ENCODE results near the gene ITPR1.
A peak's percentile ranks its signal among the peaks of the same experiment; 100 is the strongest.

Gene ITPR1

GRCh38 chr3:4529876-4530588, 36.9 kb downstream of the ITPR1 start:
- no peak for DNase-seq
- no peak overlapping the region for H3K4me3 ChIP-seq (ENCODE audit: low read length)
- no CpG with 5 or more reads among the region's 7 CpGs for WGBS (ENCODE audit: extremely low coverage, insufficient coverage, low lambda C conversion rate)

GRCh38 chr3:4531478-4532025, 38.4 kb downstream of the ITPR1 start:
- Histone ChIP-seq H3K27me3 (ENCODE audit: insufficient read depth, low read length, poor library complexity) (no peaks in the 10 kb centered on the region), H3K23ac (ENCODE audit: low read length) (no peak overlapping the region), H3K9ac (ENCODE audit: low read length) (no peak overlapping the region), H3K79me1 (ENCODE audit: low read length) (no peaks in the 10 kb centered on the region), H3K56ac (ENCODE audit: low read length) (no peak overlapping the region), H4K5ac (ENCODE audit: low read length) (no peak overlapping the region), H3K4me2 (ENCODE audit: low read length) (no peak overlapping the region), H3K27ac (ENCODE audit: low read depth, low read length) (no peak overlapping the region), H2BK5ac (ENCODE audit: low read length) (no peak overlapping the region), H3K18ac (ENCODE audit: low read length) (no peak overlapping the region), H2BK120ac (ENCODE audit: low read depth, low read length) (no peak overlapping the region), H3K4me1 (ENCODE audit: control insufficient read depth, low read depth, low read length) (peaks cover 14% of the 10 kb centered on the region), H4K8ac (ENCODE audit: low read depth, low read length) (no peak overlapping the region), H3K36me3 (ENCODE audit: control insufficient read depth, insufficient read depth, low read length) (no peaks in the 10 kb centered on the region), H3K79me2 (ENCODE audit: control insufficient read depth, insufficient read depth, low read length) (no peaks in the 10 kb centered on the region), H3K4me3 (ENCODE audit: low read length) (no peak overlapping the region), H2BK15ac (replicated peaks; ENCODE audit: low read depth) (no peak overlapping the region), H2AK5ac (ENCODE audit: low read length) (no peak overlapping the region), H3K4ac (ENCODE audit: low read depth, low read length) (no peak overlapping the region)
- peak; percentile 43 for DNase-seq

More at GRCh38 chr3:4529876-4530588, 36.9 kb downstream of the ITPR1 start:
- H3K18ac ChIP-seq (ENCODE audit: low read length): no peak overlapping the region
- H3K79me2 ChIP-seq (ENCODE audit: control insufficient read depth, insufficient read depth, low read length): no peaks in the 10 kb centered on the region
- no peaks in the 10 kb centered on the region for H3K27me3 ChIP-seq (ENCODE audit: insufficient read depth, low read length, poor library complexity)
- no peak overlapping the region for H3K4ac ChIP-seq (ENCODE audit: low read depth, low read length)
- H4K8ac ChIP-seq (ENCODE audit: low read depth, low read length): no peak overlapping the region
- no peak overlapping the region for H3K23ac ChIP-seq (ENCODE audit: low read length)
- no peak overlapping the region for H2BK5ac ChIP-seq (ENCODE audit: low read length)
- no peak overlapping the region for H2BK120ac ChIP-seq (ENCODE audit: low read depth, low read length)
- no peak overlapping the region for H4K5ac ChIP-seq (ENCODE audit: low read length)
- no peaks in the 10 kb centered on the region for H3K36me3 ChIP-seq (ENCODE audit: control insufficient read depth, insufficient read depth, low read length)
- no peak overlapping the region for H3K9ac ChIP-seq (ENCODE audit: low read length)
- H3K79me1 ChIP-seq (ENCODE audit: low read length): no peaks in the 10 kb centered on the region
- H3K4me1 ChIP-seq (ENCODE audit: control insufficient read depth, low read depth, low read length): peaks cover 14% of the 10 kb centered on the region
- H3K4me2 ChIP-seq (ENCODE audit: low read length): no peak overlapping the region
- H3K56ac ChIP-seq (ENCODE audit: low read length): no peak overlapping the region
- H2BK15ac ChIP-seq (replicated peaks; ENCODE audit: low read depth): no peak overlapping the region
- no peak overlapping the region for H2AK5ac ChIP-seq (ENCODE audit: low read length)
- no peak overlapping the region for H3K27ac ChIP-seq (ENCODE audit: low read depth, low read length)

- Histone ChIP-seq H3K4me1 (ENCODE audit: control insufficient read depth, low read depth, low read length) (peaks cover 14% of the 10 kb centered on the region), H3K4me3 (ENCODE audit: low read length) (no peak overlapping the region), H3K27ac (ENCODE audit: low read depth, low read length) (no peak overlapping the region), H3K79me1 (ENCODE audit: low read length) (no peaks in the 10 kb centered on the region), H3K23ac (ENCODE audit: low read length) (no peak overlapping the region), H2BK15ac (replicated peaks; ENCODE audit: low read depth) (no peak overlapping the region), H3K36me3 (ENCODE audit: control insufficient read depth, insufficient read depth, low read length) (no peaks in the 10 kb centered on the region), H4K5ac (ENCODE audit: low read length) (no peak overlapping the region), H2BK120ac (ENCODE audit: low read depth, low read length) (no peak overlapping the region), H3K56ac (ENCODE audit: low read length) (no peak overlapping the region), H2AK5ac (ENCODE audit: low read length) (no peak overlapping the region), H3K4me2 (ENCODE audit: low read length) (no peak overlapping the region), H2BK5ac (ENCODE audit: low read length) (no peak overlapping the region), H4K8ac (ENCODE audit: low read depth, low read length) (no peak overlapping the region), H3K9ac (ENCODE audit: low read length) (no peak overlapping the region), H3K79me2 (ENCODE audit: control insufficient read depth, insufficient read depth, low read length) (no peaks in the 10 kb centered on the region), H3K18ac (ENCODE audit: low read length) (peak overlapping the region; percentile 20), H3K4ac (ENCODE audit: low read depth, low read length) (no peak overlapping the region), H3K27me3 (ENCODE audit: insufficient read depth, low read length, poor library complexity) (no peaks in the 10 kb centered on the region)
- DNase-seq: peak; percentile 47
- no CpG with 5 or more reads among the region's 11 CpGs for WGBS (ENCODE audit: extremely low coverage, insufficient coverage, low lambda C conversion rate)
Measured at GRCh38 chr3:4532535-4533112, 39.5 kb downstream of the ITPR1 start.

DNA sequence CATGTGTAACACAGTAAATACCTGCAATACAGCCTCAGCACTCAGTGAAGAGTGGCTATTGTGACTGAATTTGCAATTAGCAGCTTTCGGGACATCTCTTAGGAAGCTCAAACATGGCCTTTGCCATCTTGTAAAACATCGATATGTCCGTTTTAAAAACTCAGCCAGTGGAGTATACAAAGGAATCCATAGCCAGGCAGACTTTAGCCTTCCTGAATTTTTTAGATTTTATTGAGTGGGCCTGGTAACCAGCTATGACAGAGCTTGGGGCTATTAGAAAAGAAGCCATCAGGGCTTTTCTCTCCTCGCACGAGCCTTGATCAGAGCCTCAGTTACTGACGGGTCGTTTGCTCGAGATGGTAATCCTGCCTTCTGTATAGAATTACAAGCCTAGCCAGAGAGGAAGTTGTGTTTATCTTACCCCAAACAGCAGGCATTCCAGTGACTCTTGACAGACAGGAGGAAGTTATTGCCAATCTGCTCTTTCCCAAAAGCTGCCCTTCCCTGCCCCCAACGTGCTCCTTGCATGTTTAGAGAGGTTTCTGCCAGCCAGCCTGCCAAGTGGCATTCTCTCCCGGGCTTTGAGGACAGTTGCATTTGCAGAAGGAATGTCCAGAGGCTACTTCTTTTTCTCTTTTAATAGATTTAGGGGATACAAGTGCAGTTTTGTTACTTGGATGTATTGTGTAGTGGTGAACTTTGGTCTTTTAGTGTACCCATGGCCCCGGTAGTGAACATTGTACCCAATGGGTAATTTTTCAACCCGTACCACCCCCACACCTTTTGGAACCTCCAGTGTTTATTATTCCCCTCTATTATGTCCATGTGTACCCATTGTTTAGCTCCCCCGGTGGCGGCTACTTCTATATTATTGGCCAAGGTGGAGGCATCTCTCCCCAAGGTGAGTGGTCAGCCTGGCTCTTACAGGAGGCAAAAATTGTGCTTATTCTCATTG, 40.6 kb downstream of the ITPR1 start:
- Histone ChIP-seq H3K4me1 (ENCODE audit: control insufficient read depth, low read depth, low read length) (peaks cover 14% of the 10 kb centered on the region), H3K27ac (ENCODE audit: low read depth, low read length) (peak overlapping the region; percentile 55), H3K79me1 (ENCODE audit: low read length) (no peaks in the 10 kb centered on the region), H3K4me2 (ENCODE audit: low read length) (no peak overlapping the region), H2BK15ac (replicated peaks; ENCODE audit: low read depth) (peak overlapping the region; percentile 87), H3K79me2 (ENCODE audit: control insufficient read depth, insufficient read depth, low read length) (no peaks in the 10 kb centered on the region), H3K9ac (ENCODE audit: low read length) (peak overlapping the region; percentile 25), H3K4ac (ENCODE audit: low read depth, low read length) (no peak overlapping the region), H3K56ac (ENCODE audit: low read length) (peak overlapping the region; percentile 65), H4K5ac (ENCODE audit: low read length) (no peak overlapping the region), H3K27me3 (ENCODE audit: insufficient read depth, low read length, poor library complexity) (no peaks in the 10 kb centered on the region), H3K18ac (ENCODE audit: low read length) (peak overlapping the region; percentile 20), H3K23ac (ENCODE audit: low read length) (no peak overlapping the region), H3K36me3 (ENCODE audit: control insufficient read depth, insufficient read depth, low read length) (no peaks in the 10 kb centered on the region), H2BK5ac (ENCODE audit: low read length) (peak overlapping the region; percentile 45), H4K8ac (ENCODE audit: low read depth, low read length) (no peak overlapping the region), H2BK120ac (ENCODE audit: low read depth, low read length) (peak overlapping the region; percentile 49), H3K4me3 (ENCODE audit: low read length) (no peak overlapping the region), H2AK5ac (ENCODE audit: low read length) (peak overlapping the region; percentile 70)
- no CpG with 5 or more reads among the region's 14 CpGs for WGBS (ENCODE audit: extremely low coverage, insufficient coverage, low lambda C conversion rate)
- DNase-seq: peak; percentile 76

DNA sequence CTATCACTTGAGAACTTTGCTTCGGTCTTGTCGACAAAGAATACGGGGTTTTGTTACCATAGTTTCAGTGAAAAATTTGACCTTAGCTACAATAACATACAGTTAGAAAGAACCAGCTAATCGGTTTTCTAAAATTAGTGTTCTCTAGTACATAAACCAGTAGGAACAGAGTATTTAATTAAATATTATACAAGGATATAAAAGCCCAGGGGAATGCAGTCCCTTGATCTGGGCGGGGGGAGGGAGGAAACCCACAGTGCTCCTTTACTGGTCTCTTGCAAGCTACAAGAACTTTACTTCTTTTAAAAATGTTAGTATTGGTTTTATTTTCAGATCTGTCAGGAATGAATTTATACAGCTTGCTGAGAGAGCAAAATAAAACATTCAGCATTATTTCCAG, 41.8 kb downstream of the ITPR1 start:
- Histone ChIP-seq H3K79me2 (ENCODE audit: control insufficient read depth, insufficient read depth, low read length) (no peaks in the 10 kb centered on the region), H2BK15ac (replicated peaks; ENCODE audit: low read depth) (no peak overlapping the region), H4K5ac (ENCODE audit: low read length) (no peak overlapping the region), H3K4ac (ENCODE audit: low read depth, low read length) (no peak overlapping the region), H2BK120ac (ENCODE audit: low read depth, low read length) (no peak overlapping the region), H3K18ac (ENCODE audit: low read length) (no peak overlapping the region), H2AK5ac (ENCODE audit: low read length) (no peak overlapping the region), H3K4me2 (ENCODE audit: low read length) (no peak overlapping the region), H3K27ac (ENCODE audit: low read depth, low read length) (no peak overlapping the region), H3K36me3 (ENCODE audit: control insufficient read depth, insufficient read depth, low read length) (no peaks in the 10 kb centered on the region), H3K4me3 (ENCODE audit: low read length) (no peak overlapping the region), H3K56ac (ENCODE audit: low read length) (no peak overlapping the region), H2BK5ac (ENCODE audit: low read length) (no peak overlapping the region), H3K4me1 (ENCODE audit: control insufficient read depth, low read depth, low read length) (peaks cover 14% of the 10 kb centered on the region), H3K79me1 (ENCODE audit: low read length) (no peaks in the 10 kb centered on the region), H3K27me3 (ENCODE audit: insufficient read depth, low read length, poor library complexity) (no peaks in the 10 kb centered on the region), H3K9ac (ENCODE audit: low read length) (no peak overlapping the region), H4K8ac (ENCODE audit: low read depth, low read length) (no peak overlapping the region), H3K23ac (ENCODE audit: low read length) (no peak overlapping the region)
- no CpG with 5 or more reads among the region's 5 CpGs for WGBS (ENCODE audit: extremely low coverage, insufficient coverage, low lambda C conversion rate)
- DNase-seq: no peak
